HG02798 (cell line): Measurements from ENCODE around the gene ZCCHC24.
"Not testable (repeated sequence)": the region's sequence is repeated elsewhere in the genome, so short reads cannot be mapped to it uniquely, and the experiment has no call there.

Experiments used
- ATAC-seq: cut with Tn5 transposase; IDR thresholded peaks from one replicate; pipeline ENCODE4 v1.9.1; 2021; ENCODE audit warnings: mild to moderate bottlenecking; ENCODE audit not compliant: unreplicated experiment, poor library complexity

ZCCHC24 gene

GRCh38 chr10:79447911-79448731 lies 2.7 kb upstream of the ZCCHC24 start:
- ATAC-seq, result no peak

- not testable (repeated sequence) for ATAC-seq
Measured at GRCh38 chr10:79447249-79447648, 1.8 kb upstream of the ZCCHC24 start.

- no peak for ATAC-seq
Measured at GRCh38 chr10:79446758-79447084, 1.3 kb upstream of the ZCCHC24 start.

GRCh38 chr10:79445977-79446757 lies 743 bp upstream of the ZCCHC24 start:
- peak; percentile 5 for ATAC-seq

- peak; percentile 9 for ATAC-seq
Measured at GRCh38 chr10:79444199-79445119, 965 bp downstream of the ZCCHC24 start.

GRCh38 chr10:79443338-79444198 lies 1.9 kb downstream of the ZCCHC24 start:
- no peak for ATAC-seq

GRCh38 chr10:79442171-79443040 lies 3.0 kb downstream of the ZCCHC24 start:
- ATAC-seq, result no peak

GRCh38 chr10:79441433-79441832 lies 4.0 kb downstream of the ZCCHC24 start:
- ATAC-seq, result no peak

- no peak for ATAC-seq
Measured at GRCh38 chr10:79440281-79440680, 5.1 kb downstream of the ZCCHC24 start.

- no peak for ATAC-seq
Measured at GRCh38 chr10:79438699-79439085, 6.7 kb downstream of the ZCCHC24 start.

GRCh38 chr10:79438021-79438698 lies 7.3 kb downstream of the ZCCHC24 start:
- ATAC-seq, result no peak

- no peak for ATAC-seq
Measured at GRCh38 chr10:79437111-79437814, 8.2 kb downstream of the ZCCHC24 start.

GRCh38 chr10:79436850-79437103 lies 8.6 kb downstream of the ZCCHC24 start:
- ATAC-seq, result no peak

- no peak for ATAC-seq
Measured at GRCh38 chr10:79436066-79436849, 9.2 kb downstream of the ZCCHC24 start.

GRCh38 chr10:79435271-79436065 lies 10.0 kb downstream of the ZCCHC24 start:
- ATAC-seq, result no peak

- no peak for ATAC-seq
Measured at GRCh38 chr10:79434821-79435251, 10.6 kb downstream of the ZCCHC24 start.
